GM12864 (cell line): ENCODE results near the gene CALR.
A peak's percentile ranks its signal among the peaks of the same experiment; 100 is the strongest.
"Not testable (repeated sequence)": the region's sequence is repeated elsewhere in the genome, so short reads cannot be mapped to it uniquely, and the experiment has no call there.

Source experiments
- DNase-seq: peaks from one replicate; pipeline ENCODE4 v3.0.0-alpha.2; 2011; ENCODE audit warnings: low read depth
- H3K4me3 ChIP-seq: 2 replicates; pipeline ENCODE4 v1.5.1; 2011; ENCODE audit warnings: mild to moderate bottlenecking, low read depth, low read length, control low read depth
- CTCF ChIP-seq: IDR thresholded peaks from 2 replicates; pipeline ENCODE4 v1.5.1; 2011; ENCODE audit warnings: low read depth, mild to moderate bottlenecking, moderate library complexity, low read length, control low read depth, inconsistent platforms; ENCODE audit errors: missing control alignments

CALR gene

GRCh38 chr19:12975221-12975741 lies 36.9 kb downstream of the CALR start:
- TF ChIP-seq CTCF = no peak
- no peak overlapping the region for H3K4me3 ChIP-seq
- DNase-seq = no peak

- H3K4me3 ChIP-seq, DNase-seq: not testable (repeated sequence)
Measured at GRCh38 chr19:12976109-12976508, 37.7 kb downstream of the CALR start.

GRCh38 chr19:12979974-12980373 lies 41.6 kb downstream of the CALR start:
- DNase-seq = no peak
- no peak for TF ChIP-seq CTCF
- H3K4me3 ChIP-seq = no peak overlapping the region

- H3K4me3 ChIP-seq = no peak overlapping the region
- no peak for TF ChIP-seq CTCF
- no peak for DNase-seq
Measured at GRCh38 chr19:12982648-12983047, 44.2 kb downstream of the CALR start.

GRCh38 chr19:12983091-12983490 lies 44.7 kb downstream of the CALR start:
- H3K4me3 ChIP-seq = no peak overlapping the region
- no peak for DNase-seq
- TF ChIP-seq CTCF = no peak

GRCh38 chr19:12983542-12984142 lies 45.2 kb downstream of the CALR start:
- H3K4me3 ChIP-seq = no peak overlapping the region
- peak; percentile 81 for TF ChIP-seq CTCF
- no peak for DNase-seq

GRCh38 chr19:12984143-12984627 lies 45.8 kb downstream of the CALR start:
- no peak overlapping the region for H3K4me3 ChIP-seq
- no peak for TF ChIP-seq CTCF
- DNase-seq = no peak
